Measurements from ENCODE around the gene TSACC. TPM values are rescaled to one million over a fixed set of nuclear protein-coding genes. Genes with fewer than 3 reads are reported as not detected.

Gene TSACC
- total and polyA plus RNA-seq, 4 donors, result 0.29 to 0.45 TPM; not detected in 2

DNA sequence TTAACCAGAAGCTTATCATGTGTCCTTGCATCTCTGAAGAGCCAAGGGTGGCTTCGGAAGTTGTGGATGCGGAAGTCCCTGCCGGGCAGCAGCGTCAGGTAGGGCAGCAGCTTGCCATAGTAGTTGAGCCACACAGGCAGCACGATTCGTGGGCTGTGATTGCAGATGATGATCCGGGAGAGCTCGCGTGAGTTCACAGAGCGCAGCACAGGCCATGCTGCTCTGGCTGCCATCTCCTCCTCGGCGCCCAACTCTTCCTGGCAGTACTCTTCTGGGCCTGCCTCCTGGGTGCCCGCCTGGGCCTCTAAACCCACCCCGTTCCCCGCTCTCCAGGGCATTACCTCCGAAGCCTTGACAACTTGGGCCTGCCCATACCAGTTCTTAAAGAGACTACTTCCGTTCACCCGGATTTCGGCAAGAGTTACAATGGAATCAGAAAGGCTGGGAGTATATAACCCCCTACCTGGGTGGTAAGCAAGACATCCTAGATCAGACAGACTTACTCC is 39.4 kb upstream of the TSACC start, which contains the start of gene VHLL:
Gene VHLL, minus strand, starts transcription at position 456 of the 506 bp plus-strand sequence. Its CDS starts 118 bp downstream, at position 338.
- WGBS, 2 donors, result 89 to 94% methylated on average over 19 of the region's 19 CpGs
- ATAC-seq (ENCODE audit: insufficient read depth, low FRiP score), result no peak
- H3K4me1 ChIP-seq (ENCODE audit: control insufficient read depth in 5 of 5, insufficient read depth in 5 of 5, low read length in 5 of 5), result peaks cover 0 to 13% (median 2%) of the 10 kb centered on the region in 5 donors
- no peak within 1 kb of the TSS for H3K27ac ChIP-seq (ENCODE audit: low read depth in 1 of 2, low read length in 1 of 2)
- no peak within 1 kb of the TSS for H3K9ac ChIP-seq (ENCODE audit: insufficient read depth in 1 of 2, low read length in 2 of 2)
- H3K36me3 ChIP-seq (ENCODE audit: control insufficient read depth in 4 of 4, insufficient read depth in 4 of 4, low read length in 4 of 4), result peaks cover 0 to 3% (median under 1%) of the 10 kb centered on the region in 4 donors
- no peak for DNase-seq
- no peak within 1 kb of the TSS for H3K4me3 ChIP-seq
- TF ChIP-seq CTCF (IDR thresholded peaks at IDR 0.05; ENCODE audit: control extremely low read depth, extremely low read depth), result no peak
- no peaks in the 10 kb centered on the region for H3K9me3 ChIP-seq (ENCODE audit: control insufficient read depth in 4 of 4, insufficient read depth in 3 of 4, low read length in 3 of 4)
- H3K27me3 ChIP-seq (ENCODE audit: control insufficient read depth in 3 of 3, insufficient read depth in 3 of 3, low read length in 2 of 3), result no peaks in the 10 kb centered on the region

DNA sequence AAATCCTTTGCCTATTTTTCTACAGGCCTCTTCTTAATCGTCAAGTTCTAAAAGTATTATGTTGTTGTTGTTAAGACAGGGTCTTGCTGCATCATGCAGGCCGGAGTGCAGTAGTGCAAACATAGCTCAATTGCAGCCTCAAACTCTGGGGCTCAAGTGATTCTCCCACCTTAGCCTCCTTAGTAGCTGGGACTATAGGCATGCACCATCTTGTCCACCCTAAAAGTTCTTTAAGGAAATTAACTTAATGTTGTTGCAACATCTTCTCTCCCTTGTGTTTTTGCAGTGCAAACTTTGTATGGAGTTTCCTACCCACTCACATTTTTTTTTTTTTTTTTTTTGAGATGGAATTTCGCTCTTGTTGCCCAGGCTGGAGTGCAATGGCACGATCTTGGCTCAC is 35.1 kb upstream of the TSACC start:
- Histone ChIP-seq H3K4me1 (ENCODE audit: control insufficient read depth in 5 of 5, insufficient read depth in 5 of 5, low read length in 5 of 5) (no peaks in the 10 kb centered on the region), H3K27ac (ENCODE audit: low read depth in 1 of 2, low read length in 1 of 2) (no peak overlapping the region), H3K9me3 (ENCODE audit: control insufficient read depth in 4 of 4, insufficient read depth in 3 of 4, low read length in 3 of 4) (no peaks in the 10 kb centered on the region), H3K4me3 (no peak overlapping the region), H3K9ac (ENCODE audit: insufficient read depth in 1 of 2, low read length in 2 of 2) (no peak overlapping the region), H3K27me3 (ENCODE audit: control insufficient read depth in 3 of 3, insufficient read depth in 3 of 3, low read length in 2 of 3) (no peaks in the 10 kb centered on the region), H3K36me3 (ENCODE audit: control insufficient read depth in 4 of 4, insufficient read depth in 4 of 4, low read length in 4 of 4) (peaks cover 8 to 13% (median 11%) of the 10 kb centered on the region in 4 donors)
- ATAC-seq (ENCODE audit: insufficient read depth, low FRiP score) (no peak), DNase-seq (no peak)
- WGBS, 2 donors, result 95 to 99% methylated on average over 3 to 4 of the region's 4 CpGs
- TF ChIP-seq CTCF (IDR thresholded peaks at IDR 0.05; ENCODE audit: control extremely low read depth, extremely low read depth), result no peak

- ATAC-seq (ENCODE audit: insufficient read depth, low FRiP score) (no peak), DNase-seq (no peak)
- no peaks in the 10 kb centered on the region for H3K9me3 ChIP-seq (ENCODE audit: control insufficient read depth in 4 of 4, insufficient read depth in 3 of 4, low read length in 3 of 4)
- H3K36me3 ChIP-seq (ENCODE audit: control insufficient read depth in 4 of 4, insufficient read depth in 4 of 4, low read length in 4 of 4), result peaks cover 19 to 28% (median 23%) of the 10 kb centered on the region in 4 donors
- WGBS, 2 donors, result 80 to 90% methylated on average over 2 of the region's 2 CpGs
- H3K27ac ChIP-seq (ENCODE audit: low read depth in 1 of 2, low read length in 1 of 2), result no peak overlapping the region
- H3K9ac ChIP-seq (ENCODE audit: insufficient read depth in 1 of 2, low read length in 2 of 2), result no peak overlapping the region
- H3K27me3 ChIP-seq (ENCODE audit: control insufficient read depth in 3 of 3, insufficient read depth in 3 of 3, low read length in 2 of 3), result no peaks in the 10 kb centered on the region
- no peak overlapping the region for H3K4me3 ChIP-seq
- no peak for TF ChIP-seq CTCF (IDR thresholded peaks at IDR 0.05; ENCODE audit: control extremely low read depth, extremely low read depth)
- no peaks in the 10 kb centered on the region for H3K4me1 ChIP-seq (ENCODE audit: control insufficient read depth in 5 of 5, insufficient read depth in 5 of 5, low read length in 5 of 5)
Measured at GRCh38 chr1:156305215-156305614, 33.1 kb upstream of the TSACC start.

DNA sequence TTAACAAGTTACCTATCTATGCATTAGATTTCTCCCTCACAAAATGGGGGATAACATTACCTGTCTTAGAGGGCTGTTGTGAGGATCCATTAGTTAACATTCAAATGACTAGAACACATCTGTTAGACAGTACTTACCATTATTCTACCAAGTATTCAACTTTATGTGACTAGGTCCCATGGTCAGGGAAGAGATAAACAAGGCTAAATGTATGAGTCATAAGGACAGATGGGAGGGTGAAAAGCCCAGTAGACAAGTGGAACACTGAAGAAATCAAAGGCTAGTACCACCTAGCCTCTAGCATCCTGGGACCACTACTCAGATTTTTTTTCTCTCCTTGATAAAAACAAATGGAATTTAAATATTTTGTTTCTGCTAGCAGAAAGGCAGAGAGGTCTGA is 30.2 kb upstream of the TSACC start:
- no peak for TF ChIP-seq CTCF (IDR thresholded peaks at IDR 0.05; ENCODE audit: control extremely low read depth, extremely low read depth)
- H3K4me1 ChIP-seq (ENCODE audit: control insufficient read depth in 5 of 5, insufficient read depth in 5 of 5, low read length in 5 of 5), result no peaks in the 10 kb centered on the region
- ATAC-seq (ENCODE audit: insufficient read depth, low FRiP score) (no peak), DNase-seq (no peak)
- H3K27me3 ChIP-seq (ENCODE audit: control insufficient read depth in 3 of 3, insufficient read depth in 3 of 3, low read length in 2 of 3), result no peaks in the 10 kb centered on the region
- H3K27ac ChIP-seq (ENCODE audit: low read depth in 1 of 2, low read length in 1 of 2), result no peak overlapping the region
- H3K4me3 ChIP-seq, result no peak overlapping the region
- H3K9me3 ChIP-seq (ENCODE audit: control insufficient read depth in 4 of 4, insufficient read depth in 3 of 4, low read length in 3 of 4), result no peaks in the 10 kb centered on the region
- H3K9ac ChIP-seq (ENCODE audit: insufficient read depth in 1 of 2, low read length in 2 of 2), result no peak overlapping the region
- peaks cover 33 to 46% (median 41%) of the 10 kb centered on the region in 4 donors for H3K36me3 ChIP-seq (ENCODE audit: control insufficient read depth in 4 of 4, insufficient read depth in 4 of 4, low read length in 4 of 4)

Measured in lung (tissue), 12 donors.